HepG2 (cell line): ENCODE results near the gene MINDY3.

Source experiments
- CEBPB ChIP-seq: IDR thresholded peaks from 2 replicates; pipeline ENCODE4 v1.6.1; 2011; ENCODE audit warnings: low read depth, low read length, improper control_type of control experiment, borderline replicate concordance
- HDAC1 ChIP-seq: sonication (generic); formaldehyde crosslinking; IDR thresholded peaks from 2 replicates; pipeline ENCODE4 v1.5.1; 2020; ENCODE audit warnings: mild to moderate bottlenecking, missing genetic modification reagents
- POLR2A ChIP-seq, 2 experiments: IDR thresholded peaks; 2 replicates each; pipeline ENCODE4 v1.6.1; 2011; ENCODE audit warnings: low read depth in 2 of 2, low read length in 2 of 2, mild to moderate bottlenecking in 1 of 2, moderate library complexity in 1 of 2; ENCODE audit not compliant: insufficient read depth in 1 of 2
- POLR2G ChIP-seq: fragments of 200-400 bp; formaldehyde crosslinking; IDR thresholded peaks from 2 replicates; pipeline ENCODE4 v1.6.1; 2018; ENCODE audit warnings: mild to moderate bottlenecking, low read depth, low read length, moderate library complexity
- ZBTB8A ChIP-seq: sonication (generic); formaldehyde crosslinking; IDR thresholded peaks from 2 replicates; pipeline ENCODE4 v1.4.0; 2020; ENCODE audit warnings: mild to moderate bottlenecking, low read depth, missing genetic modification reagents, borderline replicate concordance
- ZNF274 ChIP-seq: sonication (generic); formaldehyde crosslinking; IDR thresholded peaks from 2 replicates; pipeline ENCODE4 v1.5.1; 2020; ENCODE audit warnings: mild to moderate bottlenecking, missing genetic modification reagents
- TF ChIP-seq, protein P1 (sequence below): sonication (generic); formaldehyde crosslinking; IDR thresholded peaks from 2 replicates; pipeline ENCODE4 v1.5.0; 2020; ENCODE audit warnings: mild to moderate bottlenecking, missing genetic modification reagents, moderate library complexity
- TF ChIP-seq, protein P2 (sequence below): IDR thresholded peaks from 2 replicates; pipeline ENCODE4 v1.6.1; 2016; ENCODE audit warnings: missing compliant biosample characterization, missing genetic modification reagents, borderline replicate concordance
- TF ChIP-seq, protein P3 (sequence below): IDR thresholded peaks from 2 replicates; pipeline ENCODE4 v1.6.1; 2012; ENCODE audit warnings: inconsistent platforms
- TF ChIP-seq, protein P4 (sequence below): sonication (generic); formaldehyde crosslinking; IDR thresholded peaks from 2 replicates; pipeline ENCODE4 v1.8.0; 2022; ENCODE audit warnings: mild to moderate bottlenecking, missing genetic modification reagents, borderline replicate concordance
- TF ChIP-seq, protein P5 (sequence below): sonication (generic); formaldehyde crosslinking; IDR thresholded peaks from 2 replicates; pipeline ENCODE4 v1.4.0; 2020; ENCODE audit warnings: mild to moderate bottlenecking, missing genetic modification reagents, borderline replicate concordance
- TF ChIP-seq, protein P6 (sequence below): sonication (generic); formaldehyde crosslinking; IDR thresholded peaks from 2 replicates; pipeline ENCODE4 v1.8.0; 2022; ENCODE audit warnings: low read depth, missing genetic modification reagents
- TF ChIP-seq, protein P7 (sequence below): sonication (generic); formaldehyde crosslinking; IDR thresholded peaks from 2 replicates; pipeline ENCODE4 v1.4.0; 2020; ENCODE audit warnings: missing genetic modification reagents

DNA sequence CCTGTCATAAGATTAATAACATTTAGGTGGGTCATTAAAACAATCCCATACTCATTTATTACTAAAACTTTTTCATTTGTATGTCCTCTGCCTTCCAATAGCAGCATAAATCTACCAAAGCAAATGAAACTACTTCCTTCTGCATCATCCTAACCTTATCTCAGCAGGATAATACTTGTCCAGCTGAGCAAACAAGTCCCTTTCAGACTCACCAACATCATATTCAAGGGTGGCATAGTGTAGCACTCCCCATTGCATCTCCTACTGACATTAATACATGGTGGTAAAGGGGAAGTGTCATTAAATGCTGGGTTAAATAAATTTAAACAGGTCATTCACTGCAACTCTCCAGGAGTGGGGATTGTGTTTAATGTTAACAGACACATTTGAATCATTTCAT is 3.4 kb upstream of the MINDY3 start:
- TF ChIP-seq POLR2A (IDR thresholded peaks at IDR 0.05; ENCODE audit: insufficient read depth in 1 of 2, low read depth in 2 of 2, low read length in 2 of 2) (no peak), HDAC1 (CRISPR knock-in tag) (no peak), CEBPB (no peak), ZBTB8A (CRISPR knock-in tag) (no peak), ZNF274 (CRISPR knock-in tag) (no peak), POLR2G (no peak)
- TF ChIP-seq, protein P1, sequence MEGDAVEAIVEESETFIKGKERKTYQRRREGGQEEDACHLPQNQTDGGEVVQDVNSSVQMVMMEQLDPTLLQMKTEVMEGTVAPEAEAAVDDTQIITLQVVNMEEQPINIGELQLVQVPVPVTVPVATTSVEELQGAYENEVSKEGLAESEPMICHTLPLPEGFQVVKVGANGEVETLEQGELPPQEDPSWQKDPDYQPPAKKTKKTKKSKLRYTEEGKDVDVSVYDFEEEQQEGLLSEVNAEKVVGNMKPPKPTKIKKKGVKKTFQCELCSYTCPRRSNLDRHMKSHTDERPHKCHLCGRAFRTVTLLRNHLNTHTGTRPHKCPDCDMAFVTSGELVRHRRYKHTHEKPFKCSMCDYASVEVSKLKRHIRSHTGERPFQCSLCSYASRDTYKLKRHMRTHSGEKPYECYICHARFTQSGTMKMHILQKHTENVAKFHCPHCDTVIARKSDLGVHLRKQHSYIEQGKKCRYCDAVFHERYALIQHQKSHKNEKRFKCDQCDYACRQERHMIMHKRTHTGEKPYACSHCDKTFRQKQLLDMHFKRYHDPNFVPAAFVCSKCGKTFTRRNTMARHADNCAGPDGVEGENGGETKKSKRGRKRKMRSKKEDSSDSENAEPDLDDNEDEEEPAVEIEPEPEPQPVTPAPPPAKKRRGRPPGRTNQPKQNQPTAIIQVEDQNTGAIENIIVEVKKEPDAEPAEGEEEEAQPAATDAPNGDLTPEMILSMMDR (CRISPR knock-in tag), result no peak
- TF ChIP-seq, protein P2, sequence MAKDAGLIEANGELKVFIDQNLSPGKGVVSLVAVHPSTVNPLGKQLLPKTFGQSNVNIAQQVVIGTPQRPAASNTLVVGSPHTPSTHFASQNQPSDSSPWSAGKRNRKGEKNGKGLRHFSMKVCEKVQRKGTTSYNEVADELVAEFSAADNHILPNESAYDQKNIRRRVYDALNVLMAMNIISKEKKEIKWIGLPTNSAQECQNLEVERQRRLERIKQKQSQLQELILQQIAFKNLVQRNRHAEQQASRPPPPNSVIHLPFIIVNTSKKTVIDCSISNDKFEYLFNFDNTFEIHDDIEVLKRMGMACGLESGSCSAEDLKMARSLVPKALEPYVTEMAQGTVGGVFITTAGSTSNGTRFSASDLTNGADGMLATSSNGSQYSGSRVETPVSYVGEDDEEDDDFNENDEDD (CRISPR knock-in tag), result no peak
- TF ChIP-seq, protein P3, sequence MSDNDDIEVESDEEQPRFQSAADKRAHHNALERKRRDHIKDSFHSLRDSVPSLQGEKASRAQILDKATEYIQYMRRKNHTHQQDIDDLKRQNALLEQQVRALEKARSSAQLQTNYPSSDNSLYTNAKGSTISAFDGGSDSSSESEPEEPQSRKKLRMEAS, result no peak
- TF ChIP-seq, protein P4, sequence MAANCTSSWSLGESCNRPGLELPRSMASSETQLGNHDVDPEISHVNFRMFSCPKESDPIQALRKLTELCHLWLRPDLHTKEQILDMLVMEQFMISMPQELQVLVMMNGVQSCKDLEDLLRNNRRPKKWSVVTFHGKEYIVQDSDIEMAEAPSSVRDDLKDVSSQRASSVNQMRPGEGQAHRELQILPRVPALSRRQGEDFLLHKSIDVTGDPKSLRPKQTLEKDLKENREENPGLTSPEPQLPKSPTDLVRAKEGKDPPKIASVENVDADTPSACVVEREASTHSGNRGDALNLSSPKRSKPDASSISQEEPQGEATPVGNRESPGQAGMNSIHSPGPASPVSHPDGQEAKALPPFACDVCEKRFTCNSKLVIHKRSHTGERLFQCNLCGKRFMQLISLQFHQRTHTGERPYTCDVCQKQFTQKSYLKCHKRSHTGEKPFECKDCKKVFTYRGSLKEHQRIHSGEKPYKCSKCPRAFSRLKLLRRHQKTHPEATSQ (CRISPR knock-in tag), result no peak
- TF ChIP-seq, protein P5, sequence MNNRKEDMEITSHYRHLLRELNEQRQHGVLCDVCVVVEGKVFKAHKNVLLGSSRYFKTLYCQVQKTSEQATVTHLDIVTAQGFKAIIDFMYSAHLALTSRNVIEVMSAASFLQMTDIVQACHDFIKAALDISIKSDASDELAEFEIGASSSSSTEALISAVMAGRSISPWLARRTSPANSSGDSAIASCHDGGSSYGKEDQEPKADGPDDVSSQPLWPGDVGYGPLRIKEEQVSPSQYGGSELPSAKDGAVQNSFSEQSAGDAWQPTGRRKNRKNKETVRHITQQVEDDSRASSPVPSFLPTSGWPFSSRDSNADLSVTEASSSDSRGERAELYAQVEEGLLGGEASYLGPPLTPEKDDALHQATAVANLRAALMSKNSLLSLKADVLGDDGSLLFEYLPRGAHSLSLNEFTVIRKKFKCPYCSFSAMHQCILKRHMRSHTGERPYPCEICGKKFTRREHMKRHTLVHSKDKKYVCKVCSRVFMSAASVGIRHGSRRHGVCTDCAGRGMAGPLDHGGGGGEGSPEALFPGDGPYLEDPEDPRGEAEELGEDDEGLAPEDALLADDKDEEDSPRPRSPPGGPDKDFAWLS (CRISPR knock-in tag), result no peak
- TF ChIP-seq, protein P6, sequence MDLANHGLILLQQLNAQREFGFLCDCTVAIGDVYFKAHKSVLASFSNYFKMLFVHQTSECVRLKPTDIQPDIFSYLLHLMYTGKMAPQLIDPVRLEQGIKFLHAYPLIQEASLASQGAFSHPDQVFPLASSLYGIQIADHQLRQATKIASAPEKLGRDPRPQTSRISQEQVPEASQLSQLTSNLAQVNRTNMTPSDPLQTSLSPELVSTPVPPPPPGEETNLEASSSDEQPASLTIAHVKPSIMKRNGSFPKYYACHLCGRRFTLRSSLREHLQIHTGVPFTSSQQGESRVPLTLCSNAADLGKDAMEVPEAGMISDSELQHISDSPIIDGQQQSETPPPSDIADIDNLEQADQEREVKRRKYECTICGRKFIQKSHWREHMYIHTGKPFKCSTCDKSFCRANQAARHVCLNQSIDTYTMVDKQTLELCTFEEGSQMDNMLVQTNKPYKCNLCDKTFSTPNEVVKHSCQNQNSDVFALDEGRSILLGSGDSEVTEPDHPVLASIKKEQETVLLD (CRISPR knock-in tag), result no peak
- TF ChIP-seq, protein P7, sequence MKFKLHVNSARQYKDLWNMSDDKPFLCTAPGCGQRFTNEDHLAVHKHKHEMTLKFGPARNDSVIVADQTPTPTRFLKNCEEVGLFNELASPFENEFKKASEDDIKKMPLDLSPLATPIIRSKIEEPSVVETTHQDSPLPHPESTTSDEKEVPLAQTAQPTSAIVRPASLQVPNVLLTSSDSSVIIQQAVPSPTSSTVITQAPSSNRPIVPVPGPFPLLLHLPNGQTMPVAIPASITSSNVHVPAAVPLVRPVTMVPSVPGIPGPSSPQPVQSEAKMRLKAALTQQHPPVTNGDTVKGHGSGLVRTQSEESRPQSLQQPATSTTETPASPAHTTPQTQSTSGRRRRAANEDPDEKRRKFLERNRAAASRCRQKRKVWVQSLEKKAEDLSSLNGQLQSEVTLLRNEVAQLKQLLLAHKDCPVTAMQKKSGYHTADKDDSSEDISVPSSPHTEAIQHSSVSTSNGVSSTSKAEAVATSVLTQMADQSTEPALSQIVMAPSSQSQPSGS (CRISPR knock-in tag), result no peak
